Esophagus squamous epithelium (tissue), 4 donors: Measurements from ENCODE around the gene FOXP1.

Experiments used
- CTCF ChIP-seq, 6 experiments: fragments of 450-650 bp in 4 of 6; fragments of 200-600 bp in 2 of 6; sonication (generic) in 2 of 6; IDR thresholded peaks; one replicate each; pipeline ENCODE4 v1.5.1; 2016 to 2019; ENCODE audit warnings: antibody characterized with exemption in 6 of 6, mild to moderate bottlenecking in 4 of 6, moderate library complexity in 4 of 6
- POLR2A ChIP-seq, 4 donors: fragments of 450-650 bp; IDR thresholded peaks; one replicate each; pipeline ENCODE4 v1.6.1; 2017; ENCODE audit warnings: antibody characterized with exemption in 4 of 4, mild to moderate bottlenecking in 4 of 4, moderate library complexity in 3 of 4

GRCh38 chr3:71101626-71102025, 481.9 kb downstream of the FOXP1 start:
- TF ChIP-seq POLR2A (IDR thresholded peaks at IDR 0.05) (no peak), CTCF (IDR thresholded peaks at IDR 0.05) (no peak)
